GM12801 (cell line): ENCODE data around the gene POMT1.

Experiments used
- TF ChIP-seq, protein P1 (sequence below): IDR thresholded peaks from one replicate; pipeline ENCODE4 v1.5.1; 2011; ENCODE audit warnings: control low read depth; ENCODE audit not compliant: insufficient read length; ENCODE audit errors: extremely low read depth

The POMT1 gene

DNA sequence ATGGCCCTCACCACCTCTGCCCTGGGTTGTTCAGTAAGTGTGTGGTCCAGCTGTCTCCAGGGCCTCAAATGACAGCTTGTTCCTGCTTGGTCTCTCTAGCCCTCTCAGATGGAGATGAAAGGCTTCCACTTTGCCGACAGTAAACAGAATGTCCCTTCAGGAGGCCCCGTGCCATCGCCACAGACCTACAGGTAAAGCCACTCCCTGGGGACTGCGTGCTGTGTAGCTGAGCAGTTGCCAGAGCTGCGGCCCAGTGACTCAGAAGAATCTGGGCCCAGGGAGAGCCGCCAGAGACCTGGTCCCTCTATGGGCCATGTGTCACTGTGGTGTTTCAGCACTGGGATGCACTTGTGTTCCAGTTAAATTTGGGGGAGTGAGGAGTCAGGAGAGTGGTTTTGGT lies 10.6 kb upstream of the POMT1 start:
- TF ChIP-seq, protein P1, sequence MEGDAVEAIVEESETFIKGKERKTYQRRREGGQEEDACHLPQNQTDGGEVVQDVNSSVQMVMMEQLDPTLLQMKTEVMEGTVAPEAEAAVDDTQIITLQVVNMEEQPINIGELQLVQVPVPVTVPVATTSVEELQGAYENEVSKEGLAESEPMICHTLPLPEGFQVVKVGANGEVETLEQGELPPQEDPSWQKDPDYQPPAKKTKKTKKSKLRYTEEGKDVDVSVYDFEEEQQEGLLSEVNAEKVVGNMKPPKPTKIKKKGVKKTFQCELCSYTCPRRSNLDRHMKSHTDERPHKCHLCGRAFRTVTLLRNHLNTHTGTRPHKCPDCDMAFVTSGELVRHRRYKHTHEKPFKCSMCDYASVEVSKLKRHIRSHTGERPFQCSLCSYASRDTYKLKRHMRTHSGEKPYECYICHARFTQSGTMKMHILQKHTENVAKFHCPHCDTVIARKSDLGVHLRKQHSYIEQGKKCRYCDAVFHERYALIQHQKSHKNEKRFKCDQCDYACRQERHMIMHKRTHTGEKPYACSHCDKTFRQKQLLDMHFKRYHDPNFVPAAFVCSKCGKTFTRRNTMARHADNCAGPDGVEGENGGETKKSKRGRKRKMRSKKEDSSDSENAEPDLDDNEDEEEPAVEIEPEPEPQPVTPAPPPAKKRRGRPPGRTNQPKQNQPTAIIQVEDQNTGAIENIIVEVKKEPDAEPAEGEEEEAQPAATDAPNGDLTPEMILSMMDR = no peak

DNA sequence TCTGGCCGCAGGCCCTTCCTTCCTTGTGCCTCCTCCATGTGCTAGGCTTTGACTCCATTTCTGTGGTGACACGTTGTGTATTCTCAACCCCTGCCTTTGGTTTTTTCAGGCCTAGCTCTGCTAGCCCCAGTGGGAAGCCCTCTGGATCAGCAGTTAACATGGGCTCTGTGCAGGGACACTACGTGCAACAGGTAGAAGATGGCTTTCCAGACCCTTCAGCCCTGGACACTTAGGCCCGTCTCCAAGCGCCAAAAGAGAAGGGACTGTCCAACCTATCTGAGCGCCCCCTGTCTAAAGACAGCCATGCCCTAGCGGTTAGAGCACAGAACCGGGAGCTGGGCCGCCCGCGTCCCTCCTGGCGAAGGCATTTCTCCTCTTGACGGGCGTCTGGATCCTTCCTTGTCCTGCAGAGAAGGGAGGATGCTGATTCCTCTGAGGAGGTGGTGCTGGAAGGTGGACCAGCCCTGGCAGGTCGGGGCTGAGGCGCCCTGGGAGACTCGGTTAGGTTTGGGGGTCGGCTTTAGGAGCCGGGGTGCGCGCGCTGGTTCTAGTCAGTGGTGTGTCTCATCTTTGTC lies 8.3 kb upstream of the POMT1 start:
- TF ChIP-seq, protein P1 = no peak

DNA sequence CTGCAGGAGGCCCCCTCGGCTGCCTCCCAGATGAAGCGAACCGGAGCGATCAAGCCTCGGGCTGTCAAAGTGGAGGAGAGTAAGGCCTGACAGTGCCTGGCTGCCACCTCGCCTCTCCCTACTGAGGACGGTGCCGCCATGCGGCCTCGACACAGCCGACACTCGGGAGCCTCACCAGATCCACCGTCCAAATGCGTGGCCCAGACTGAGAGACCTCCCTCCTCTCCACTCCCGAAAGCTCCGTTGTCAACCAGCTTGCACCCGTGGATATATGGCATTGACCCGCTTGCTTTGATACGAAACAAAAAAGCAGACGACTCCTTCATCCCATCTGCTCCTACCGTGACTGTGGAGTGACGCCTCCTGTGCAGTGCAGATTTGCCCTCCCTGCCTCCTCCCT lies 6.9 kb upstream of the POMT1 start:
- TF ChIP-seq, protein P1 = no peak

DNA sequence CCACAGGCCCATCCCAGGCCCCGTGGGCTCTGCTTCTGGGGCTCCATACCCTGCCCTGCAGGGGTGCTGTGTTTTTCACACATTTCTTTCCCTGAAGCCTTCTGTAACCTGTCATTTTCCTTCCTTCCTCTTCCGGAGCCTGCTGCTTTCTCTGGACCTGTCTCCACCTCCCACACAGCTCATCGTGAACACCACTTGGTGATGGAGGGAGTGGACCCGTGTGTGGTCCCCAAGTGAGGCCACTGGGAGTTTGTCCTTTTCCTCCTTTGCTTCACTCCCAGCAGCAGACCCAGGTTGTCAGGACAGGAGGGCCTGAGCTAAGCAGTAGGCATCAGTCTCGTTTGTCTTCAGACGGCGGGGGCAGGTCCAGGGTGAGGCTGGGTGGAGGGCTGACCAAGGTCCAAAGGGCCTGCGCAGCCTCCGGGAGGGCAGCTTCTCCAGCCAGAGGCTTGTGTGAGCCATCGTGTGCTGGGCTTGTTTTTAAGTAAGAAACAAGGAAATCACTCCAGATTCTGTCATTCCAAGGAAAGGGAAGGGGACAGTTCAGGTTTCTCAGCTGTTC lies 5.8 kb upstream of the POMT1 start:
- TF ChIP-seq, protein P1 = no peak

DNA sequence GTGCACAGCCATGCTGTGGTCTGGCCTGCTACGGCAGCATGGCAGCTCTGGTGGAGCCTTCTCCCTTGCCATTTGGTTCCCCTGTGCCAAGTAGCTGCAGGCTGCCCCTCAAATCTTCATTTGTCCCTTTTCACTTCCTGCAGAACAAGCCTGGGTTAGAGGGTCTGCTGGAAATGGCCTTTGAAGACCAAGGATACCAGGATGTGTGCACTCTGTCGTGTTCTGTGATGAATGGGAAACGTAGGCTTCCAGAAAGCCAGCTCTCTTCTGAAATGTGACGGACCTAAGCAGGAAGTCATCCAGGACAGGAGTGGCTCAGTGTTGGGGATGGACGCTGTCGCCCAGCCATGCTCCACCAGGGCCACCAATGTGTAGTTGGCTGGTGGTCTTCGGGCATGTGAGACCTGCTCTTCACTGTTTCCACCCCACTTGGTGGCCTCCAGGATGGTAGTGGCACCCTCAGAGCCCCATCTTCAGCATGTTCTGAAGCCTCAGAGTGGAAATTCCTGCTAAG lies 3.4 kb upstream of the POMT1 start:
- TF ChIP-seq, protein P1 = no peak

DNA sequence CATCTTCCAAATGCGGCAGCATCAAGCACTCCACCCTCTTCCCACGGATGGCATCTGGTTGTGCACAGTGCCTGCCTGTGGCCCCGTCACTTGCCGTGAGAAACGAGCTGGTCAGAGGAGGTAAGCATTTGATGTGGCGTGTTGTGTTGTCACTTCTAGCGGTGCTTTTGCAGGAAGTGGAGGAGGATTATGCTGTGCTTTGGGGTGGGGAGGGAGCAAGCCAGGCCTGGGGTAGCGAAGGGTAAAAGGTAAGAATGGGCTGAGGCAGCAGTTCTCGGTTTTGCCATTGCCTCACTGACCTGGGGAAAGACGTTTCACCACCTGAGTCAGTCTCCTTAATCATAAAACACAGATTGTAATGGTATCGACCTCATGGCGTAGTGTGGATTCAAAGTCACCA lies 2.3 kb upstream of the POMT1 start:
- TF ChIP-seq, protein P1 = no peak

DNA sequence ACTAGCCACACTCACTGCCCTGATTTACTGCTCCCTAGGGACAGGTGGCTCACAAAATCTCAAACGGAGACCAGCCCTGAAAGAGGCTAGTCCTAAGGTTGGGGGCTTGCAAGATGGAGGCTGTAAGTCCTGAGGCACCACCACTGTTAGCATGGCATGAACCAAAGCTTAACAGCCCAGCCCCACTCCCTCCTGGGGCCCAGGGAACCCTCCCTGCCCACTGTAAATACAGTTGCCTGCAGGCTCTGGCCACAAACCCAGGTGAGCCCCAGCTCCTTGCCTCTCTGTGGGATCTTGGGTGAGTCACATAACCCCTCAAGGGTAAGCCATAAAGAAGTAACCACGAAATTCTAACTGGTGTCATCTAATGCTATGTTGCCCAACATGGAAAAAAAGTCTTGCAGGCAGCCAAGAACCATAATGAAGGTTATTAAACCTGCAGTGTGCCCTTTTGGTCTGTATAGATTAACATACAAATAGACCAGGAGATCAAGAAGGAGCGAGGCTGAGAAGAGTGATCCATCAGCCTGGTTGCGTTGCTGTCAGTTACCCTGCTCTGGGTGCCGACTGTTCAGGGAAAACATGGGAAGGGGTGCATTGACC lies 1.7 kb upstream of the POMT1 start:
- TF ChIP-seq, protein P1 = no peak
